ENCODE results near the gene KCNF1. TPM values are rescaled to one million over a fixed set of nuclear protein-coding genes. Genes with fewer than 3 reads are reported as not detected.

The KCNF1 gene
- total and polyA plus RNA-seq, 2 donors from 2014 or later, result 0.63 to 0.67 TPM

DNA sequence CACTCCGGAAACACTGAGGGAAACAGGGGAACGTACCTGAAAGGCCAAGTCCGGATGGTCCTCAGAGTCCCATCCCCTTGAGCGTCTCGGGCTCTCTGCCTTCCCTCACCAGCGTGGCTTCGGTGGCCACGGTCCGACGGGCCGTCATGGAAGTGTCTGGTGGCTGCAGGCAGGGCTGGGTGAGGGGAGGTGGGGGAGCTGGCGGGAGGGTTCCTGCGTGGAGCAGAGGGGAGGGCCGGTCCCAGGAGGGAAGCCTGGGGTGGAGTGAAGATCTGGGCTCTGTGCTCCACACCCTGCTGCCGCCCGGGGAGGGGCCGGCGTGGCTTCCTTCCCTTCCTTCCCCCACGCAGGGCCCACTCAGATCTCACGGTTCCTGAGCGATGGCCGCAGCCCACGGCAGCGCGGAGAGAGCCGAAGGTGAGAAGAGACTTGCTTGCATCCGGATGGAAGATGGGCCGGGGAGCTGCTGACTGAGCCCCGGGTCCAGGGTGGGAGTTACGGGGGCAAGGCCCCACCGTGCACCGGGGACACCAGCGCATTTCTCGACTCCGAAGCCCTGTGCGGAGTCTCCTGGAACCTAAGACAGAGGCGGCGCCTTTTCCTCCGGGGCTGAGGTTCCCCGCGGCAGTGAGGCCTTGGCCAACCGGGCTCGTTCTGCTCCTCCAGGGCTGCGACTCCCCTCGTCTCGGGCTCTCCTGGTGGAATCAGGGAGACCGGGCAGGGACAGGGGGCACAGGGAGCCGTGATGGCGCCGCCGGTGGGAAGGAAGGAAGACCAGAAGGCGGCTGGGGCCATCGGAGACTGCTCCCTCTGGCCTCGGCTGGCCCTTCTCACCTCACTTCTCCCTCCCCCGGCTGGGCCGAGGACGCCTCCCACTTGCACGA, 49.1 kb downstream of the KCNF1 start:
- Histone ChIP-seq H3K9ac (ENCODE audit: low read length in 3 of 3) (no peak overlapping the region), H3K9me3 (ENCODE audit: control insufficient read depth in 2 of 3, insufficient read depth in 1 of 3, low read length in 3 of 3) (no peaks in the 10 kb centered on the region), H3K36me3 (ENCODE audit: control insufficient read depth in 2 of 3, insufficient read depth in 3 of 3, low read length in 3 of 3) (no peaks in the 10 kb centered on the region), H3K27ac (ENCODE audit: low read depth in 2 of 2, low read length in 2 of 2) (no peak overlapping the region), H3K4me3 (ENCODE audit: low read length in 3 of 3) (no peak overlapping the region), H3K4me1 (ENCODE audit: control insufficient read depth in 2 of 3, insufficient read depth in 2 of 3, low read depth in 1 of 3, low read length in 3 of 3) (peaks cover 0 to 2% (median 0%) of the 10 kb centered on the region in 3 donors), H3K27me3 (ENCODE audit: control insufficient read depth, insufficient read depth, low read length) (no peaks in the 10 kb centered on the region)
- intact Hi-C loops (cut with DNase I), result no loop called here
- peak in 1 of 5 donors; percentile 70 for DNase-seq
- no peak for FAIRE-seq
- TF ChIP-seq, protein P1, sequence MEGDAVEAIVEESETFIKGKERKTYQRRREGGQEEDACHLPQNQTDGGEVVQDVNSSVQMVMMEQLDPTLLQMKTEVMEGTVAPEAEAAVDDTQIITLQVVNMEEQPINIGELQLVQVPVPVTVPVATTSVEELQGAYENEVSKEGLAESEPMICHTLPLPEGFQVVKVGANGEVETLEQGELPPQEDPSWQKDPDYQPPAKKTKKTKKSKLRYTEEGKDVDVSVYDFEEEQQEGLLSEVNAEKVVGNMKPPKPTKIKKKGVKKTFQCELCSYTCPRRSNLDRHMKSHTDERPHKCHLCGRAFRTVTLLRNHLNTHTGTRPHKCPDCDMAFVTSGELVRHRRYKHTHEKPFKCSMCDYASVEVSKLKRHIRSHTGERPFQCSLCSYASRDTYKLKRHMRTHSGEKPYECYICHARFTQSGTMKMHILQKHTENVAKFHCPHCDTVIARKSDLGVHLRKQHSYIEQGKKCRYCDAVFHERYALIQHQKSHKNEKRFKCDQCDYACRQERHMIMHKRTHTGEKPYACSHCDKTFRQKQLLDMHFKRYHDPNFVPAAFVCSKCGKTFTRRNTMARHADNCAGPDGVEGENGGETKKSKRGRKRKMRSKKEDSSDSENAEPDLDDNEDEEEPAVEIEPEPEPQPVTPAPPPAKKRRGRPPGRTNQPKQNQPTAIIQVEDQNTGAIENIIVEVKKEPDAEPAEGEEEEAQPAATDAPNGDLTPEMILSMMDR (IDR thresholded peaks at IDR 0.05; ENCODE audit: borderline replicate concordance, extremely low read depth, insufficient read depth), result no peak

DNA sequence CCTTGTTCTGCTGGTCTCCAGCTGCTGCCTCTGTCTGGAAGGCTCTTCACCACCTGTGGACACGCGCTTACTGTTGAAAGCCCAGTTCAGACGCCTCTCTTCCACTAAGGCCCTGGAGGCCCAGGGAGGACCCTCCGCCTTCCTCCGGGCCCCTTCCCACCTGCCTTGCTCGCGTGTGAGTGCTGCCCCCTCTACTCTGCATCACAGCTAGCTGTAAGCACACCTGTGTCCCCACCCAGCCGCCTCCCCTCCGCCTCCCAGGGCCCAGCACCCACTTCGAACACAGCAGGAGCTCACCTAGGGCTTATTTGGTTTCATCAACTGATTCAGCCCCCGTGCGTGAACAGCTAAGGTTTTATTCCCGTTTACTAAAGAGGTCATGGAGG, 49.7 kb downstream of the KCNF1 start:
- no peak for FAIRE-seq
- no peaks in the 10 kb centered on the region for H3K36me3 ChIP-seq (ENCODE audit: control insufficient read depth in 2 of 3, insufficient read depth in 3 of 3, low read length in 3 of 3)
- H3K4me1 ChIP-seq (ENCODE audit: control insufficient read depth in 2 of 3, insufficient read depth in 2 of 3, low read depth in 1 of 3, low read length in 3 of 3), result peaks cover 0 to 2% (median 0%) of the 10 kb centered on the region in 3 donors
- H3K9me3 ChIP-seq (ENCODE audit: control insufficient read depth in 2 of 3, insufficient read depth in 1 of 3, low read length in 3 of 3), result no peaks in the 10 kb centered on the region
- no peak overlapping the region for H3K27ac ChIP-seq (ENCODE audit: low read depth in 2 of 2, low read length in 2 of 2)
- no peak overlapping the region for H3K4me3 ChIP-seq (ENCODE audit: low read length in 3 of 3)
- no peak overlapping the region for H3K9ac ChIP-seq (ENCODE audit: low read length in 3 of 3)
- intact Hi-C loops (cut with DNase I), result no loop called here
- H3K27me3 ChIP-seq (ENCODE audit: control insufficient read depth, insufficient read depth, low read length), result no peaks in the 10 kb centered on the region
- TF ChIP-seq, protein P1 (IDR thresholded peaks at IDR 0.05; ENCODE audit: borderline replicate concordance, extremely low read depth, insufficient read depth), result no peak
- peak in 1 of 5 donors; percentile 46 for DNase-seq

DNA sequence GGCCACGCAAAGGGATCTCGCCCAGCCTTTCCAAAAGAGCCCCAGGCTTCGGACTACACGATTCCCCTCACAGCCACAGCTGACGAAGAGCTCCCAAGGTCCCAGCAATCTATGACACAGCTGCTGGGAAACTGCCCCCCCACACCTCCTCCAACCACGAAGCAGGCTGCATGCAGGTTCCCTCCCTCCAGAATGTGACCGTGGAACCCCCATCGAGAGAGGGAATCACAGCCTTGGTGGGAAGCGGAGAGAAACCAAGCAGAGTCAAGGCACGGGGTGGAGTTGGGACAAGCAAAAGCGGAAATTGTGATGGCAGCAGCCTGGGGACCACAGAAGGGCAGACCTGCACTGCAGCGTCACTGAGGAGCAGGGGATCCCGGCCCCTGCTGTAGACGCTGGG, 50.3 kb downstream of the KCNF1 start:
- H3K4me1 ChIP-seq (ENCODE audit: control insufficient read depth in 2 of 3, insufficient read depth in 2 of 3, low read depth in 1 of 3, low read length in 3 of 3), result peaks cover 0 to 2% (median 0%) of the 10 kb centered on the region in 3 donors
- TF ChIP-seq, protein P1 (IDR thresholded peaks at IDR 0.05; ENCODE audit: borderline replicate concordance, extremely low read depth, insufficient read depth), result no peak
- H3K27ac ChIP-seq (ENCODE audit: low read depth in 2 of 2, low read length in 2 of 2), result no peak overlapping the region
- H3K36me3 ChIP-seq (ENCODE audit: control insufficient read depth in 2 of 3, insufficient read depth in 3 of 3, low read length in 3 of 3), result no peaks in the 10 kb centered on the region
- no peak overlapping the region for H3K9ac ChIP-seq (ENCODE audit: low read length in 3 of 3)
- intact Hi-C loops (cut with DNase I), result no loop called here
- no peak for FAIRE-seq
- no peaks in the 10 kb centered on the region for H3K9me3 ChIP-seq (ENCODE audit: control insufficient read depth in 2 of 3, insufficient read depth in 1 of 3, low read length in 3 of 3)
- no peak overlapping the region for H3K4me3 ChIP-seq (ENCODE audit: low read length in 3 of 3)
- DNase-seq, result no peak
- H3K27me3 ChIP-seq (ENCODE audit: control insufficient read depth, insufficient read depth, low read length), result no peaks in the 10 kb centered on the region

All from kidney (tissue), 14 donors.